ENCODE data around the gene DCLK2.

DCLK2 gene

GRCh38 chr4:150238591-150238990, 160.3 kb downstream of the DCLK2 start:
- DNase-seq (ENCODE audit: low read depth in 2 of 2): no peak

- no peak for DNase-seq (ENCODE audit: low read depth in 2 of 2)
These were observed 161.8 kb downstream of the DCLK2 start for GRCh38 chr4:150240011-150240410.

- DNase-seq (ENCODE audit: low read depth in 2 of 2): no peak
These were observed 164.7 kb downstream of the DCLK2 start for GRCh38 chr4:150242820-150243458.

- no peak for DNase-seq (ENCODE audit: low read depth in 2 of 2)
These were observed 165.7 kb downstream of the DCLK2 start for GRCh38 chr4:150243932-150244331.

GRCh38 chr4:150244600-150244999, 166.4 kb downstream of the DCLK2 start:
- DNase-seq (ENCODE audit: low read depth in 2 of 2): no peak

- DNase-seq (ENCODE audit: low read depth in 2 of 2): no peak
These were observed 168.9 kb downstream of the DCLK2 start for GRCh38 chr4:150247184-150247583.

- DNase-seq (ENCODE audit: low read depth in 2 of 2): no peak
These were observed 169.9 kb downstream of the DCLK2 start for GRCh38 chr4:150248181-150248580.

GRCh38 chr4:150250293-150250997, 172.2 kb downstream of the DCLK2 start:
- DNase-seq (ENCODE audit: low read depth in 2 of 2): no peak

- no peak for DNase-seq (ENCODE audit: low read depth in 2 of 2)
These were observed 172.9 kb downstream of the DCLK2 start for GRCh38 chr4:150250998-150251651.

GRCh38 chr4:150251752-150252190, 173.5 kb downstream of the DCLK2 start:
- DNase-seq (ENCODE audit: low read depth in 2 of 2): no peak

- no peak for DNase-seq (ENCODE audit: low read depth in 2 of 2)
These were observed 174.1 kb downstream of the DCLK2 start for GRCh38 chr4:150252306-150252705.

- DNase-seq (ENCODE audit: low read depth in 2 of 2): no peak
These were observed 174.5 kb downstream of the DCLK2 start for GRCh38 chr4:150252741-150253140.

GRCh38 chr4:150253416-150253815, 175.2 kb downstream of the DCLK2 start:
- DNase-seq (ENCODE audit: low read depth in 2 of 2): no peak

GRCh38 chr4:150253965-150254630, 175.9 kb downstream of the DCLK2 start:
- DNase-seq (ENCODE audit: low read depth in 2 of 2): no peak

GRCh38 chr4:150255610-150256224, 177.5 kb downstream of the DCLK2 start:
- no peak for DNase-seq (ENCODE audit: low read depth in 2 of 2)

GRCh38 chr4:150256225-150256620, 178.0 kb downstream of the DCLK2 start:
- no peak for DNase-seq (ENCODE audit: low read depth in 2 of 2)

GRCh38 chr4:150256841-150257730, 178.8 kb downstream of the DCLK2 start:
- no peak for DNase-seq (ENCODE audit: low read depth in 2 of 2)

GRCh38 chr4:150258569-150258968, 180.3 kb downstream of the DCLK2 start:
- no peak for DNase-seq (ENCODE audit: low read depth in 2 of 2)

- DNase-seq (ENCODE audit: low read depth in 2 of 2): no peak
These were observed 181.8 kb downstream of the DCLK2 start for GRCh38 chr4:150259861-150260567.

- DNase-seq (ENCODE audit: low read depth in 2 of 2): no peak
These were observed 183.3 kb downstream of the DCLK2 start for GRCh38 chr4:150261571-150261970.
